Activated CD8-positive, alpha-beta memory T cell treated with anti-CD3 and anti-CD28 coated beads, Interleukin-2, amount 50 U/mL, for 1 hour (primary cell): ENCODE results near the gene STPG2.

Experiments used
- DNase-seq: peaks from one replicate; pipeline ENCODE4 v3.0.0-alpha.2; 2020; ENCODE audit errors: extremely low read depth

Gene STPG2

GRCh38 chr4:98093662-98094061 is 49.6 kb downstream of the STPG2 start:
- DNase-seq, result no peak

DNA sequence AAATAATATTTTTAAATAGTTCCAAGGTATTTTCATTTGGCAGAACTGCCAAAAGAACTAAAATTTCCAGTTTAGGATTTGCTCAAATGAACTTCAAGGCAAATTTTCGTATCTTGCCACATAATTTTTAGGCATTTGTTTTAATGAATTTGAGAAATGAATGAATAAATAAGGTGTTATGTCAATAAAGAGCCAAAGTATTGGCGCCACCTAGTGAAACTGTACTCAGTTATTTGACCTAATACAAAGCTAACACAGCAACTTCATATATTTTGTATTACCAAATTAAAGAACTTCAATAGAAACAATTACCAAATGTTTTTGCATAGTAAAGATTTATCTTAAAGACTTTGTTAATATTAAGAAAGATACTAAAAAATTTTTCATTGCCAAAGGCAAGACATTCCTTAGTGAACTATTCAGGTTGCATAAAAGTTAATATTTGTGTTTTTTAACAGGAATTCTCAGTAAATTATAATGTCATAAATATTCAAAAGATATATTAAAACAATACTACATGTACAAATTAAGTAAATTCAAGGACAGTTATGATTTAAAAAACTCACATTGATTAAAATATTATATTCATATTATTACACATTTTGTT is 50.3 kb downstream of the STPG2 start:
- DNase-seq, result no peak

DNA sequence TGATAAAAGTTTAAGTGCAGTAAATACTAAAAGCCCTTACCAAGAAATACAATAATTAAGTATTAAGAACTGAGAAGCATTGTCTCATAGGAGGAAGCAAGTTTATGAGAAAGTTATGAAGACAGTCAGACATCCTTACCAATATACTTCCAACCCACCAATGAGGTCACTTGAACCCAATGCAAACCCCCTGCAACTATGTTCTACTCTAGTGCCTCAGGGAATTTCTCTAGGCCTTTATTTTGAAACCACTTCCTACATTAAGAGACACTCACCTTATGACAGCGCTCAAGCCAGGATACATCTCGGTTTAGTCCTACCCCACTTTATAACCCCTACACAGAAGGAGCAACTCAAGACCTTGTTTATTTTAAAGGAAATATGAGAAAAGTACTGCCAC is 61.3 kb downstream of the STPG2 start:
- no peak for DNase-seq

DNA sequence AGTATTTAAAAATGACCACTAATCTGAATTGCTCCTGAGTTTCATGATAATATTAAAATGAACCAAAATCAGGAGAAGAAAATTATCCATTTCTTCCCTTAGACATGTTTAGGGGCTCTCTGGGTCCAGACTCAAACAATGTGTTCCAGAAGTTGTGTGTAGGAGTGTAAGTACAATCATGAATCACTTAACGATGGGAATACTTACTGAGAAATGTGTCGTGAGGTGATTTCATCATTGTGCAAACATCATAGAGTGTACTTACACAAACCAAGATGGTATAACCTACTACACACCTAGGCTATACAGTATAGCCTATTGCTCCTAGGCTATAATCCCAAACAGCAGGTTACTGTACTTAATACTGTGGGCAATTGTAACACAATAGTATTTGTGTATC is 74.8 kb downstream of the STPG2 start:
- no peak for DNase-seq

GRCh38 chr4:98055800-98056501 is 87.3 kb downstream of the STPG2 start:
- DNase-seq, result no peak

DNA sequence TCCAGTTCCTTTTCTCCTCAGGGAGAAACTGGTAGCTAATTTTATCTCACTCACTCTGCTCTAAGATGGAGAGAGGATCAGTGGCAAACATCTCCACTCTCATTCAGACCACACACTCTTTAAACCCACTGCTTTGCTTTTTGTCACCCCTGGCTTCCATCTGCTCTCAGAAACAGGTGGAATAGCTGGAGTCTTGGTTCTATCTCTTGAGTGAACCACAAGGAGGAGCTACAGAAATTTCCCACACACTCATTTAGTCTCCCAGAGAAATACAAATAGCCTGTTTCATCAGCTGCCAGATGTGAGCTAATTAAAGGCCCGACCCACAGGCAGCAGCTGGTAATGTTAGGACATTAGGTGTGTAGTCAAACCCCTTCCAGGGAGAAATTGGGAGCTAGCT is 96.6 kb downstream of the STPG2 start:
- no peak for DNase-seq

- no peak for DNase-seq
Measured at GRCh38 chr4:98030059-98030458, 113.2 kb downstream of the STPG2 start.

- DNase-seq, result no peak
Measured at GRCh38 chr4:98027827-98028226, 115.4 kb downstream of the STPG2 start.

GRCh38 chr4:98026362-98026761 is 116.9 kb downstream of the STPG2 start:
- no peak for DNase-seq

- DNase-seq, result no peak
Measured at GRCh38 chr4:98006814-98007412, 136.4 kb downstream of the STPG2 start.

DNA sequence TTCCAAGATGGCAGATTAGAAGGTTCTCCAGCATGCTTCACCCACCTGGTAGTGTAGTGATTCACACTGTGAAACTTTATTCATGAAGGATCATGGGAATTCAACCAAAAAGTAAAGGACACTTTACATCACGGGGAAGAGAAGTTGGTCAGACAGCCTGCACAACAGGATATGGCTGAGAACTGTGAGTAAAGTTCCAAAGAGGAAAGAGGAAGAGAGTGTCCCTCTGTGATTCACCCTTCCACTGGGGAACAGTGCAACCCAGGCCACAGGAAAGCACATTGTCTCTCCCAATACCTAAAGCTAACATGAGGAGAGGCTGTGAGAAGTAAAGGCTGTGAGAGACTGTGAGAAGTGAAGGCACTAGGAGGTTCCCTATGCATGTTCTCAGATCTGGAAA is 137.2 kb downstream of the STPG2 start:
- DNase-seq, result no peak

GRCh38 chr4:98000940-98001339 is 142.3 kb downstream of the STPG2 start:
- no peak for DNase-seq

GRCh38 chr4:97998203-97998602 is 145.1 kb downstream of the STPG2 start:
- DNase-seq, result no peak

GRCh38 chr4:97994765-97995465 is 148.4 kb downstream of the STPG2 start:
- DNase-seq, result no peak

GRCh38 chr4:97990409-97990808 is 152.9 kb downstream of the STPG2 start:
- no peak for DNase-seq

- DNase-seq, result no peak
Measured at GRCh38 chr4:97987019-97987648, 156.1 kb downstream of the STPG2 start.

- DNase-seq, result no peak
Measured at GRCh38 chr4:97984545-97985131, 158.6 kb downstream of the STPG2 start.

- DNase-seq, result no peak
Measured at GRCh38 chr4:97978791-97979488, 164.3 kb downstream of the STPG2 start.

- DNase-seq, result no peak
Measured at GRCh38 chr4:97953171-97953941, 189.9 kb downstream of the STPG2 start.

DNA sequence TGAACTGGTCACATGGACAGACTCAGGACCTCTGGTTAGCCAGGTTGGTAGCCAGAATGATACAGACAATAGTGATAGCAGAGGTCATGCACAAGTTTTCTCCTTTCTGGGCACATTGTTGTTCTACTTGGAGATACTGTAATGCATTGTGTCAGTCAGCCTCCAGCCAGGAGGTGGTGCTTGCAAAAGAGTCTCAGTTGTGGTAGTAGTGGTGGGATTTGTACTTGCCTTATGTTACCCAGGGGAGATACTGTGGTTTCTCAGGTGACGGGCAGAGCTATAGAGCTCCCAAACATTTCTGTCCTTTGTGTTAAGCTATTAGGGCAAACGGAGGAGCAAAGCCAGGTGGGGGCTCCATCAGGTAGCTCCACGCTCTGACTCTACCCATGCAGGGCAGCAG is 190.5 kb downstream of the STPG2 start:
- DNase-seq, result no peak

DNA sequence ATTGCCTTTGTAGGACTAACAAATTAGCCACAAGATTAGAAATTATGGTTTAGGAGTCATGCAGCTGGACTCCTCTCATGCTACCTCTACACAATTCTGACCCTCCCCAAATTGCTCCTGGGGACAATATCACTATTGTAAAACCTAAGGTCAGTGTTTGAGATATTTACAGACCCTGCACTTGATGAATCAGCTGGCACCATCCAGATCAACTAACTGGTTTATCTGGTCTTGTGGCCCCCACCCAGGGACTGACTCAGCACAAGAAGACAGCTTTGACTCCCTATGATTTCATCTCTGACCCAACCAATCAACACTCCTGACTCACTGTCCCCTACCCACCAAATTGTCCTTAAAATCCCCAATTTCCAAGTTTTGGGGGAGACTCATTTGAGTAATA is 192.4 kb downstream of the STPG2 start:
- DNase-seq, result no peak
